PFSK-1 (cell line): ENCODE measurements around the gene SNX33.
A peak's percentile ranks its signal among the peaks of the same experiment; 100 is the strongest.

Source experiments
- FOXP2 ChIP-seq: optimal IDR thresholded peaks from 2 replicates; pipeline ENCODE3; 2011; ENCODE audit warnings: borderline replicate concordance, control low read depth, inconsistent platforms; ENCODE audit not compliant: insufficient read depth; ENCODE audit errors: extremely low read length, extremely low read depth
- POLR2AphosphoS5 ChIP-seq: IDR thresholded peaks from 2 replicates; pipeline ENCODE4 v1.6.1; 2012; ENCODE audit warnings: low read depth, mild to moderate bottlenecking, control low read depth, low read length, moderate library complexity
- REST ChIP-seq, 2 experiments: IDR thresholded peaks; 2 replicates each; pipeline versions ENCODE4 v1.6.1 to v1.8.0; 2011 to 2012; ENCODE audit warnings: low read depth in 2 of 2, low read length in 2 of 2, control low read depth in 1 of 2, inconsistent platforms in 1 of 2, mild to moderate bottlenecking in 1 of 2, moderate library complexity in 1 of 2; ENCODE audit not compliant: insufficient read depth in 1 of 2
- SIN3A ChIP-seq: IDR thresholded peaks from 2 replicates; pipeline ENCODE4 v1.6.1; 2012; ENCODE audit warnings: mild to moderate bottlenecking, low read length, moderate library complexity, borderline replicate concordance; ENCODE audit not compliant: insufficient read depth
- TAF1 ChIP-seq: IDR thresholded peaks from 2 replicates; pipeline ENCODE4 v1.6.1; 2012; ENCODE audit warnings: low read length, control low read depth, borderline replicate concordance; ENCODE audit not compliant: insufficient read depth

The SNX33 gene

GRCh38 chr15:75622505-75622904 is 25.2 kb upstream of the SNX33 start:
- TF ChIP-seq REST (IDR thresholded peaks at IDR 0.05; ENCODE audit: insufficient read depth in 1 of 2, low read depth in 2 of 2, low read length in 2 of 2) = no peak
- no peak for TF ChIP-seq SIN3A

- TF ChIP-seq FOXP2 = peak; percentile 97
- no peak; the same call in 1 of the 2 replicates for TF ChIP-seq SIN3A
- TF ChIP-seq REST (IDR thresholded peaks at IDR 0.05; ENCODE audit: insufficient read depth in 1 of 2, low read depth in 2 of 2, low read length in 2 of 2) = peak; percentile 8; a peak in 1 of 4 replicates
- peak; percentile 33; the same call in 1 of the 2 replicates for TF ChIP-seq TAF1
- peak; percentile 61 for TF ChIP-seq POLR2AphosphoS5
Measured at GRCh38 chr15:75625542-75626347, 22.0 kb upstream of the SNX33 start, which contains the start of gene SNUPN. Gene SNUPN, minus strand, starts transcription at chr15:75625725. Its CDS starts 4,674 bp downstream, at chr15:75621051.

GRCh38 chr15:75631935-75632334 is 15.8 kb upstream of the SNX33 start:
- TF ChIP-seq SIN3A (no peak), REST (IDR thresholded peaks at IDR 0.05; ENCODE audit: insufficient read depth in 1 of 2, low read depth in 2 of 2, low read length in 2 of 2) (no peak), TAF1 (no peak), POLR2AphosphoS5 (no peak)

GRCh38 chr15:75636026-75636425 is 11.7 kb upstream of the SNX33 start:
- TF ChIP-seq TAF1 = no peak
- no peak for TF ChIP-seq POLR2AphosphoS5
- TF ChIP-seq REST (IDR thresholded peaks at IDR 0.05; ENCODE audit: insufficient read depth in 1 of 2, low read depth in 2 of 2, low read length in 2 of 2) = no peak
- no peak for TF ChIP-seq SIN3A
- TF ChIP-seq FOXP2 = no peak
